Activated CD8-positive, alpha-beta memory T cell treated with anti-CD3 and anti-CD28 coated beads, Interleukin-2, amount 50 U/mL, for 48 hours (primary cell): Measurements from ENCODE around the gene NHLRC4.

Experiments used
- DNase-seq: peaks from one replicate; pipeline ENCODE4 v3.0.0-alpha.2; 2020

NHLRC4 gene, protein sequence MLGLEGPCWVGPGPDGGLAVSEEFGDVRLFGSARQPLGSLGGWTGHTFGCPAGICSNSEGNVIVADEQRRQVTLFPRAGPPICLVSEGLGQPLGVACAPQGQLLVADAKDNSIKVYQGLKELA

GRCh38 chr16:566475-567372 lies at the start of gene NHLRC4:
Gene NHLRC4 (plus strand): TSS chr16:567005. CDS start chr16:568048, 1,043 bp downstream.
- DNase-seq: peak; percentile 76

DNA sequence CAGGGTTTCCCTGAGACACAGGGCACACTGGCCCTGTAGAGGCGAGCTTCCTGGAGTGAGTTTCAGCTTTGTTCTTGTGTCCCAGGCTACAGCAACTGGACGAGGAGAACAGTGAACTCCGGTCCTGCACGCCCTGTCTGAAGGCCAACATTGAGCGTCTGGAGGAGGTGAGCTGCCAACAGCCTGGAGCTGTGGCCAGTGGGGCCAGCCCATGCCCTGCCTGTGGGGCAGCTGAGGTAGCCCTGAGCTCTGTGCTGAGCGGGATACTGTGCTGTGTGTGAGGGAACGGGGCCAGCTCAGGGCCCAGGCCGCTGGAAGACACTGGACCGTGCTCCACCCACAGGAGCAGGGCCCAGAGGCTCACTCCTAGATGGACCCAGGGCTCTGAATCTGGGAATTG lies 47.9 kb upstream of the NHLRC4 start:
- DNase-seq: no peak

GRCh38 chr16:519425-519824 lies 47.4 kb upstream of the NHLRC4 start:
- DNase-seq: no peak

DNA sequence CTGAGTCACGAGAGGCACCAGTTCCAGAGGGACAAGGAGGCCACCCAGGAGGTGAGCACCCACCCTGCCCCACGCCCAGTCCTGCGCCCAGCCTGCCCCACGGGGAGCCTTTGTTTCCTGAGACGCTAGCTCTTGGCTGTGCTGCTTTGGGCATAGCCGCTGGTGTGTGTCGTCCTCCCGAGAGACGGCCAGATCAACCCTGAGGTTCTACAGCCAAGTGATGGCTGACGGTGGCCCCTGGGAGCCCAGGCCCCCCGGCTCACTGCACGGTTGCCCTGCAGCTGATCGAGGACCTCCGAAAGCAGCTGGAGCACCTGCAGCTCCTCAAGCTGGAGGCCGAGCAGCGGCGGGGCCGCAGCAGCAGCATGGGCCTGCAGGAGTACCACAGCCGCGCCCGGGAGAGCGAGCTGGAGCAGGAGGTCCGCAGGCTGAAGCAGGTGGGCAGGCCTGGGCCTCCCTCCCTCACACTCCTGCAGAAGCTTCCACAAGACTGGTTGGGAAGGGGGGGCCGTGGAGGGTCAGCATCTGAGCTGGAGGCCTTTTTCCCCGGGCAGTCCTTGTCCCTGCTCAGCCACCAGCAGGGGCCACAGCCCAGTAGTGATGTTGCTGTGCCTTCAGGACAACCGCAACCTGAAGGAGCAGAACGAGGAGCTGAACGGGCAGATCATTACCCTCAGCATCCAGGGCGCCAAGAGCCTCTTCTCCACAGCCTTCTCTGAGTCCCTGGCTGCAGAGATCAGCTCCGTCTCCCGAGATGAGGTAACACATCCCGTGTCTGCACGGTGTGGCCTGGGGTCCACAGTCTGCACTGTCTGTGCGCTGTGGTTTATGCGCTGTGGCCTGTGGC lies 46.7 kb upstream of the NHLRC4 start:
- DNase-seq: no peak

DNA sequence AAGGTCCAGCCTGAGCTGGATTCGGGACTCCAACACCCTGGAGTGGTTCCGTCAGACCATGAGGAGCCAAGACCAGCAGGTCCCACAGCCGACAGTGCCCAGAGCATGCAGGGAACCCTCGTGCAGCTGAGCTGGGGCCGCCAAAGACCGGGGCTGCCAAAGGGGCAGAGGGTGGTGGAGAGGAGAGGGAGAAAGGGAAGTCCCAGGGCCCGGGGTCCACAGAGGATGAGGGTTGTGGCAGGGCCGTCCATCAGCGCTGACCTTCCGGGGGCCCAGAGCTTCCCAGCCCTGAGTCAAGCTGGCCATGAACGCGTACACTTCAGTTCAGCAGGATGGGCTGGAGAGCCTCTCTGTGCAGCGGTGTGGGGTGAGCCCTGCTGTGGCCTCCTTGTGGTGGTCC lies 46.0 kb upstream of the NHLRC4 start:
- no peak for DNase-seq

DNA sequence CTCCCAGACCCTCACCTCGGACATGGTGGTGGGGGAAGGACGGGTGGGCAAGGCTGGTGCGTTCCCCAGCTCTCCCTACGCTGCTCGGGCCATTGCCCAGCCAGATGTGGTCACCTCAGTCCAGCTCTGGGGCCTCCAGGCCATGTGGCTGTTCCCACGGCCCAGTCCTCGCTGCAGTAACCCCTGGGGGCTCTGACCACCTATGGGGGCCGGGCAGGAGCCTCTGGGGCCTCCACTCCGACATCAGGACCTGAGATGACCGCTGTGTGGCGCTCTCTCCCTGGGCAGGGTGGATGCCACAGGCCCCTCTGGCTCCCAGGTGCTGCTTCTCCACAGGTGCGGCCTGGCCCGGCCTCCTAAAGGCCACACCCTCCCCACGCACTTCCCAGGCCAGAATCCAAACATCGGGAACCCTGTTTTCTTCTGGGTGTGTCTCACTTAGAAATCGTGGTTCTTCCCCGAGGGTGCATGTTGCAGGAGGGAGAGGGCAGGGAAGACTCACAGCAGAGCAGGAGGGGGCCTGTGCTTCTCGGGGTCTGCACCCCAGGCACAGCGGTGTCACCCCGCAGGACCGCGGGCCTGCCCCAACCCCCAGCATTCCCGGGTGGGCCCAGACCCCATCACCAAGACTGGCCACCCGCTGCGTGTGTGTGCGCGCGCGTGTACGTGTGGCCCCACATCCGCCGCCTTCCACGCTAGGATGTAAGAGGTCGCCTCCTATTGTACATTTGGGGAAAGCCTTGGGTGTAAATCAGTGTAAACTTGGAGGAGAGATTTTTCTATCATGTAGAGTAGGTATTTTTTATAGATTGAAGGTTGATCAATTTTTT lies 45.2 kb upstream of the NHLRC4 start:
- no peak for DNase-seq

DNA sequence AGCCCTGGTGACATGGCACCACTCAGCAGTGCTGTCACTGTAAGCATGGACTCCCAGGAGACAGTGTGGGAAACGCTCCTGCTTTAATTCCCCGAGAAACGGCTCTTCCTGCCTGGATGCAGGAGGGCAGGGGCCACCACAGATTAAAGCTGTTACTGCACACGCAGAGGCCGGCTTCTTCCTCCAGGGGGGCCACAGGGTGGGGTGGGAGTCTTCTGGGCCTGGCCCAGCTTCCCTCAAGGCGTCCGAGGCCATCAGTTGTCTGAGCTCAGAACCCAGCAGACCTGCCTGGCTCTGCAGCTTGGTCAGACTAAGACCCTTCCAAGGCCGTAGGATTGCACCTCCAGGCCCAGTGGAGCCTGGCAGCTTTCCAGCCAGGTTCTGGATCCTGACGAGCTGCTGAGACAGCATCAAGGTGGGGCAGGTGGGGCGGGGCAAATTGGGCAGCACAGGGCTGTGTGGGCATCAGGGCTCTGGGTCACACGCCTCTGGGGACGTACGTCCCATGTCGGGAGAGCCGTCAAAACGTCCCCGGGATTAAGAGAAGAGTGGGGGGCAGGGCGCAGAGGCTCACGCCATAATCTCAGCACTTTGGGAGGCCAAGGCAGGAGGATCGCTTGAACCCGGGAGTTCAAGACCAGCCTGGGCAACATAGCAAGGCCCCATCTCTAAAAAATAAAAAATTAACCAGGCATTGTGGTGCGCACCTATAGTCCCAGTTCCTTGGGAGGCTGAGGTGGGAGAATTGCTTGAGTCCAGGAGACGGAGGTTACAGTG lies 44.3 kb upstream of the NHLRC4 start:
- DNase-seq: no peak

- DNase-seq: no peak
Observed at GRCh38 chr16:523097-523741, 43.6 kb upstream of the NHLRC4 start.

DNA sequence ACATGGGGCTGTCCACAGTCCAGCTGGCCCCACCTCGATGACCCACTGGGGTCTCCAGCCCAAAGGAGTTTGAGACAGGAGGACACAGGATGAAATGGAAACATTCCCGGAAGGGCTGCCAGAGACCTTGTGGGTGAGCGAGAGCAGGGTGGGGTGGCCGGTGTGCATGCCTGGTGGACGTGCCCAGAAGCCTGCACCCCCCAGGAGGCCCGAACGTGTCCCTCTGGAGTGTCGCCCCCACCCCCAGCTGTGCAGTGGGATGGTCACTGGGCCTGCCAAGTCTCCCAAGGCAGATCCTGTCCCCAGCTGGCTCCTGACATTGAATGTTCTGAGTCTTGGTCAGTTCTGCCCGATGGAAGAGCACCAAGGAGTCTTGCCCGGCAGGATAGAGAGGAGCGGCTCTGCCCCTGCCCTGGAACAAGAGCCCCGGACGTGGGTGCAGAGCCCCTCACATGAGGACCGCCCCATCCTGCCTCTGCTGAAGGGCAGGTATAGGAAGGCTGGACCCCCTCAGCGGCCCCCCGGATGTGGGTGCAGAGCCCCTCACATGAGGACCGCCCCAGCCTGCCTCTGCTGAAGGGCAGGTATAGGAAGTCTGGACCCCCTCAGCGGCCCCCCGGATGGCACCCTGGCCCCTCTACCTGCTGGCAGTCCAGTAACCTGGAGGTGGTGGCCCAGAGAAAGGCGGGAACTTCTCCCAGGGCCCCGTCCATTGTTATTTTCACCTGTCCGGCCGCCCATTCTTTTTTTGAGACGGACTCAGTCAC lies 42.3 kb upstream of the NHLRC4 start:
- DNase-seq: no peak

GRCh38 chr16:525123-525519 lies 41.7 kb upstream of the NHLRC4 start:
- DNase-seq: no peak

DNA sequence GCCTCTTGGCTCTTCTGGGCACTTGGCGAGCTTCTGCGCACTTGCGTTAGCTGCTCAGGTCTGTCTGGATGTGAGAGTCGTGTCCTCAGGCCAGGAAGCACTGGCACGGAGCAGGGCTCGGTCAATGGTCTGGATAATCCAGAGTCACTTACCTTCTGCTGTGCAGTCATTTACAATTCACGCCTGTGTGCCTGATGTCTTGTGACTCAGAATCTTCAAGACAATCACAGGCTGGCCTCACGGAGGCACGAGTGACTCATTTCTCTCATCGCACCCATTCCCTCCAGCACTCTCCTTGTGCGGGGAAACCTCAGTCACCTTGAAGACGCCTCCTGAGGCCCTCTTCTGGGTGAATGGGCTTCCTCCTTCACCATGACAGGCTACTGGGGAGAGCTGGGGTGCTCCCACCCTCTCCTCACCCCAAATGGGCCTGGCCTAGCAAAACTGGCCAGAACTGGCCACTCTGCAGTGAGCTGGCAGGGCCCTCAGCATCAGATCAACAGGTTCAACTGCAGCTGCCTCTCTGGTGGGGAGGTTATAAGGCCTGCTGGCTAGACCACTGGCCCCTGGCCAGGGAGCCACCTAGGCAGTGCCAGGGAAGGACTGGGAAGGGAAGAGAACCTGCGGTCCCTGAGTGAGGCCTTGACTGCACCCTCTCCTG lies 41.2 kb upstream of the NHLRC4 start:
- peak; percentile 84 for DNase-seq

DNA sequence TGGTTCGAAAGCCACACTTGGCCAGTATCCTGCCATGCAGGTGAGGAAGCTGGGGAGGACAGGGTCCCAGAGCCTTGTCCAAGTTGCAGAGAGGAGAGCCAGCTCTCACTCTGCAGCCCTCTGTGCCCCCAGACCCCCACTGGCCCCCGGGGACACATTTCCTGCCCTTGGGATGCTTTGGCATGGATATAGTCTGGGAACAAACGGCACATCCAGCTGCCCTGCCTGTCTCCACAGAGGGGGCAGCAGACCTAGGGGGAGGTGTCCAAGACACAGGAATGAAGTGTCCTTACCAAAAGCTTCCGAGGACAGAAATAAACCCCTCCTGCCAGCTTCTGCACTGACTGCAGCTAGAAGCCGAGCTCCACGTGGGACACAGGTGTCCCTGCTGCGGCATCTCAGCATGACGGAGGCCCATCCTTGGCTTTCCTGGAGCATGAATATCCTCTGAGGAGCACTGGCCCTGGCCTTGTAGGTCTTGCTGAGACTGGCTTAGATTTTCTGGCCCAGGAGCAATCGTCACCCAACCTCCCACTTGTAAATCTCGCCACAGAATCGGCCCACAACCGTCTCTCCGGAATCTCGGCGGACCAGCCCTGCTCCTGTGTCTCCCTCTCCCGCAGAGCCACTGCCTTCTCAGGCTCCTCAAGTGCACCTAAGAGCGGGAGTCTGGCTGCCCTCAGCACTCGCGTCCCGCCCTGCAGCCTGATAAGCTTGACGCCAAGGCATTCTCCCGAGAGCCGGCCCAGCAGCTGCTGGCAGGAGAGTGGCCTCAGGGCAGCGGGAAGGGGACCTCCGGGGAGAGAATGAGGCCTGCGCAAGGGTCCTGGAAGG lies 40.4 kb upstream of the NHLRC4 start:
- peak; percentile 70 for DNase-seq

DNA sequence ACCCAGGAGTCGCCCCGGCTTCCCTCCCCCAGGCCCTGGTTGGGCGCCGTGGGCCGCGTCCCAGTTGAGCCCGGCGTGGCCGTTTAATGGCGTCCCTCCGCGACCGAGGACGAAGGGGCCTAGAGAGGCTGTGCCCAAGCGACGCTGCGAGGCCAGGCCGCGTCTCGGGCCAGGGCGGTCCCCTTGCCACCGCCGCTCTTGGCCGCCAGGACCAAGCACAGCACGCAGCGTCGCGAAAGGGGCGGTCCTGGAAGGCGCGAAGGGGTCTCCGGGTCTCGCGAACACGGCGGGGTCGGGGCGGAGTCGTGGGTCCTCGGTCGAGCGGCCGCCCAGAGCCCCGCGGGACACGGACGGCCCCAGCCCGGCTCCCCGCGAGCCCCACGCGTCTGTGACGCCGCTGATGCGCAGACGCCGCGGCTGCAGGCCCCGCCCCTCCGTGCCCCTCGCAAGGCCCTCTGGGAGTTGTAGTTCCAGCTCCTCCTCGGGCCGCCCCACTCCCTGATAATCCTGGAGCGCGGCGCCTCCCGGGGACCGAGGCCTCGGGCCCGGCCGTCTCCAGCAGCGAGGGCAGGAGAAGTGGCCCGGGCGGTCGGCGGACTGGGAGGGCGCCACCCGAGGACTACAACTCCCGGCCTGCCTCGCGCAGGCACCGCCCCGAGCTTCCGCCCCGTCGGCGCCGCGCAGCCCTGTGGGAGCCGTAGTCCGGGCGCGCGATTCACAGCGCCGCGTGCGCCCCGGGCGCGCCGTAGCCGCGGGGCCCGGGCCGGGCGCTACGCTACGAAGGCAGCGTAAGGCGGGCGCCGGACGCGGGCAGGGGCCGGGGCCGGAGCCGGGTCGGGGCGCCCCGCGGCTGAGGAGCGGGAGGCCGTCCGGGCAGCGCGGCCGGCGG lies 39.5 kb upstream of the NHLRC4 start, which contains the start of gene CAPN15:
Gene CAPN15 (plus strand): TSS at position 698 of the 889 bp plus-strand sequence. CDS start 19,127 bp downstream, outside the sequence.
- peak; percentile 93 for DNase-seq

DNA sequence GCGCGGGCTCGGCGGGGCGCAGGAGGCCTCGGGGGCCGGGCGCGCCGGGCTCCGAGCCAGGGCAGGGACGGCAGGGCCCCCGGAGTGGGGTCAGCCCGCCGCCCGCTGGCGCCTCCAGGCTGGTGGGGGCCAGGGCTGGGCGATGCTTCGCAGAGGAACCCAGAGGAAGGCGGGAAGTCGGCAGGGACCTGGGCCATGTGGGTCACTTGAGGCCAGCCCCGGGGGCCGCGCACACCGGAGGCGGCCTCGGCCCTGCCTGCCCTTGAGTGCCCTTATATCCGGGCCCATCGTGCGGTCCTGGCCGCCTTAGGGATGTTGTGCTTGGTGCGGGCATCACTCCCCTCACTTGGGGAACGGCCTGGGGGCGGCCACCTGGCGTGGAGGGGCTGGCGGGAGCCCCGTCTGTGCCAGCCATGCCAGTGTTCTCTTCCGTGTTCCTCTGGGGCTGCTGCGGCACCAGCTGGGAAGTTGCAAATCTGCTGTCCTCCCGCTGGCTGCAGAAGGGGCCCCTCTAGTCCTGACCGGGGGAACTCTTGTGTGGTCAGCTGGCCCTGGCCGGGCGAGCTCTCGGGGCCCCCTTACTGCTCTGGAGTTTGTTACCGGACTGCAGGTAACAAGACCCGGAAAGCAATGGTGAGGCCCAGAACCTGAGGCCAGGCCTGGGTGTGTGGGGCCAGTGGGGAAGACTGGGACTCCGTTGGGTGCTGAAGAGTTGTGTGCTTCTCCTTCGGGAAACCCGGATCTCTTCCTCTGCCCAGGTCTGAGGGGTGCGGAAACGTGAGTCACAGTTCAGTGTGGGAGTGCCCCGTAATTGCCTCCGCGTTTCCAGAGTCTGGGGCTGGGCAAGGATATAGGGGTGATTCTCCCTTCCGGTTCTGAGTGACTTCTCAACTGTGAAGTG lies 38.4 kb upstream of the NHLRC4 start:
- peak; percentile 73 for DNase-seq

DNA sequence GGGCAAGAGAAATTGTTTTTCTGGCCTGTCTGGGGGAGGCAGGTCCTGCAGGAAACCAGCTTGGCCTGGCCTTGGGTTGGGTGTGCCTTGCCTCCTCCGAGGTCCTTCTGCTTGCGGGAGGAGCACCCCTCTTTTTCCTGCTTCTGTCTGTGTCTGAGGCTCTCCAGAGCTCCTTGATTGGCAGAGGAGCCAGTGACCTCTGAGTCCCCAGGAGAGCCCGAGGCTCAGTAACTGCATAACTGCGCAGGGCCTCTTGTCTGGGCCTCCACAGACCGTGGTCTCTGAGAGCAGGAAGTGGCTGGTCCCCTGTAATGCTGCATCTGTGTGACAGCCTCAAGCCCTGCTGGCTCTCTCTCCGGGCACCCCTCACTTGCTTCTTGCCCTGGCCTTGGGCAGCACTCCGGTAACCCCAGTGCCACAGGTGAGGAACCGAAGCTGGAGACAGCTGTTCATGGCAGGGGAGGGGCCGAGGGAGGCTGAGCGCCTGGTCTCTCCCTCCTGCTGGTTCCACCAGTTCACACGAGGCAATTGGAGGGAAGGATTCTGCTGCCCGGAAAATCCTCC lies 37.7 kb upstream of the NHLRC4 start:
- DNase-seq: no peak

GRCh38 chr16:530111-530817 lies 36.5 kb upstream of the NHLRC4 start:
- no peak for DNase-seq
